CD4-positive, alpha-beta T cell treated with Interferon gamma for 1 hour (primary cell): ENCODE data around the gene SGCD.

Source experiments
- DNase-seq: peaks from one replicate; pipeline ENCODE4 v3.0.0-alpha.2; 2020

The SGCD gene

GRCh38 chr5:156812959-156813358, 486.0 kb downstream of the SGCD start:
- no peak for DNase-seq

GRCh38 chr5:156815988-156816599, 489.1 kb downstream of the SGCD start:
- no peak for DNase-seq
